ENCODE data around the gene IQCK.

IQCK gene

GRCh38 chr16:19697756-19698318 lies 20.2 kb upstream of the IQCK start:
- H2AFZ ChIP-seq: no peak overlapping the region
- TF ChIP-seq CTCF (IDR thresholded peaks at IDR 0.05): no peak
- H3K27ac ChIP-seq: peak overlapping the region; percentile 89
- no peaks in the 10 kb centered on the region for H3K36me3 ChIP-seq (ENCODE audit: control insufficient read depth, insufficient read depth, low read length)
- peak overlapping the region; percentile 30 for H3K4me2 ChIP-seq (ENCODE audit: low read length)
- H3K27me3 ChIP-seq (ENCODE audit: control insufficient read depth, insufficient read depth, low read length): no peaks in the 10 kb centered on the region
- no peak overlapping the region for H3K4me3 ChIP-seq (ENCODE audit: low read depth, low read length)
- H3K9ac ChIP-seq: no peak overlapping the region
- H3K9me3 ChIP-seq (ENCODE audit: control insufficient read depth, low read length): no peaks in the 10 kb centered on the region
- no peaks in the 10 kb centered on the region for H3K79me2 ChIP-seq
- peaks cover 58% of the 10 kb centered on the region for H3K4me1 ChIP-seq

- no peaks in the 10 kb centered on the region for H3K79me2 ChIP-seq
- H2AFZ ChIP-seq: peak overlapping the region; percentile 36
- H3K27ac ChIP-seq: peak overlapping the region; percentile 89
- H3K4me3 ChIP-seq (ENCODE audit: low read depth, low read length): peak overlapping the region; percentile 9
- peaks cover 58% of the 10 kb centered on the region for H3K4me1 ChIP-seq
- peak overlapping the region; percentile 30 for H3K4me2 ChIP-seq (ENCODE audit: low read length)
- no peak overlapping the region for H3K9ac ChIP-seq
- H3K27me3 ChIP-seq (ENCODE audit: control insufficient read depth, insufficient read depth, low read length): no peaks in the 10 kb centered on the region
- TF ChIP-seq CTCF (IDR thresholded peaks at IDR 0.05): no peak
- no peaks in the 10 kb centered on the region for H3K9me3 ChIP-seq (ENCODE audit: control insufficient read depth, low read length)
- no peaks in the 10 kb centered on the region for H3K36me3 ChIP-seq (ENCODE audit: control insufficient read depth, insufficient read depth, low read length)
Measured at GRCh38 chr16:19698480-19699465, 19.3 kb upstream of the IQCK start.

- Histone ChIP-seq H3K9ac (no peak overlapping the region), H3K4me1 (peaks cover 60% of the 10 kb centered on the region), H3K4me2 (ENCODE audit: low read length) (peak overlapping the region; percentile 30), H3K9me3 (ENCODE audit: control insufficient read depth, low read length) (no peaks in the 10 kb centered on the region), H3K36me3 (ENCODE audit: control insufficient read depth, insufficient read depth, low read length) (no peaks in the 10 kb centered on the region), H3K27me3 (ENCODE audit: control insufficient read depth, insufficient read depth, low read length) (no peaks in the 10 kb centered on the region), H3K4me3 (ENCODE audit: low read depth, low read length) (peak overlapping the region; percentile 9), H3K27ac (peak overlapping the region; percentile 89), H3K79me2 (no peaks in the 10 kb centered on the region), H2AFZ (peak overlapping the region; percentile 36)
- TF ChIP-seq CTCF (IDR thresholded peaks at IDR 0.05): no peak
Measured at GRCh38 chr16:19699472-19699871, 18.6 kb upstream of the IQCK start.

GRCh38 chr16:19700319-19700781 lies 17.7 kb upstream of the IQCK start:
- Histone ChIP-seq H3K79me2 (peaks cover 3% of the 10 kb centered on the region), H3K9ac (no peak overlapping the region), H2AFZ (no peak overlapping the region), H3K4me1 (peaks cover 63% of the 10 kb centered on the region), H3K27me3 (ENCODE audit: control insufficient read depth, insufficient read depth, low read length) (no peaks in the 10 kb centered on the region), H3K36me3 (ENCODE audit: control insufficient read depth, insufficient read depth, low read length) (no peaks in the 10 kb centered on the region), H3K4me3 (ENCODE audit: low read depth, low read length) (no peak overlapping the region), H3K27ac (peak overlapping the region; percentile 89), H3K4me2 (ENCODE audit: low read length) (no peak overlapping the region), H3K9me3 (ENCODE audit: control insufficient read depth, low read length) (no peaks in the 10 kb centered on the region)
- no peak for TF ChIP-seq CTCF (IDR thresholded peaks at IDR 0.05)
